Colon (tissue), 2 donors: Measurements from ENCODE around the gene PJVK.

Experiments
- FAIRE-seq: peaks from 2 replicates; lab custom pipeline; 2012; peaks lifted over from hg19 to GRCh38; lab: Jason Lieb, UNC
- donor health status: control.
- donor health status: control.

The PJVK gene

GRCh38 chr2:178482437-178482836 lies 31.3 kb downstream of the PJVK start:
- no peak for FAIRE-seq

DNA sequence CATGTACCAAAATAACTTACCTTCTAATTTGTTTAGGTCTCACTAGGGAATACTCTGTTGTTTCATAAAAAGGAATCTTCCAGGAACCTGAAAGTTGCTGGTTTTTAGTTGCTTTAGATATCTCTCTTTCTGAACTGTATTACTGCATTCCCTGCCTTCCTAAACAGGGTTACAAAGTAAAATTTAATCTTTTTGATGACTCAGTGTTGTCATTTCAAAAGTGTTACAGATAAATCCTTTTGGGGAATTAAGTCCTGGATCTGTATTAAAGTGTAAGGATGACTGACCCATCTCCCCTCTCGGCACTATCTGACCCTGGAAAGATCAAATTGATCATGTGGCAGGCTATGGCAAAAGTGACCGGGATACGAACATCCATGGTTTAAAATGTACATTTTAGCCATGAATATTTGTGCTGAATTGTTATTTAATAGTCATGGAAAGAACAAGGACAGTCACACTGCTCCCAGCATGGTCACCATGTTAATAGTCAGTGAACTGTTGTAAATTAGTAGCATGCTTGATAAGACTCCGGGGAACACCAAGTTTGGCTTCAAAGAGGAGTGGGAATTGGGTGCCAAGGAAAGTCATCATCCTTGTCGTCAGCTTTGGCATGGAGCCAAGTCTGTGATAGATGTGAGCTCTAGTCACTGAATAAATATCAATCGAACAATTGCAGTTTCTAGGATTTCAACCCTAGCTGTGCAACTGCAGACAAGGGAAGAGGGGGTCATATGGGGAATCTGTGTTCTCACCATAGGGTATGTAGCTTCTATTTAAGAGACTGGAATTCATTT lies 33.3 kb downstream of the PJVK start:
- no peak for FAIRE-seq

GRCh38 chr2:178485356-178485755 lies 34.2 kb downstream of the PJVK start:
- FAIRE-seq: no peak

GRCh38 chr2:178491612-178492011 lies 40.4 kb downstream of the PJVK start:
- FAIRE-seq: no peak

DNA sequence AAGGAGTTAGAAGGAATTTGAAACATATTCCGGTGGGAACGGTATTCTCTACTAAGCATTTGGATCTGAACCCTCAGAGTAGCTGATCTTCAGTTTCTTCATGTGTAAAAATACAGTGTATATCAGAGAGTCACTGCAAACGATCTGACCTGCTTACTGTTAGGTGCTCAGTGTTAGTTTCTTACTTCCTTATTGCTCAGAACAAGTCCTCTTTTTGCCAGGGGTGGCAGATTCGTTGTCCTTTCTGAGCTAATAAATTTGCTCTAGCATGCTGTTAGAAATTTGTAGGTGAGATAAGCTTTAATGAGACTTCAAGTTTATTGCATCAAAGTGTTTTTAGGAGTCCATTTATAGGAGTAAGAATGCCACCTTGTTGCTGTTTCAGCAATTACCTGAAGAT lies 44.9 kb downstream of the PJVK start:
- FAIRE-seq: no peak

DNA sequence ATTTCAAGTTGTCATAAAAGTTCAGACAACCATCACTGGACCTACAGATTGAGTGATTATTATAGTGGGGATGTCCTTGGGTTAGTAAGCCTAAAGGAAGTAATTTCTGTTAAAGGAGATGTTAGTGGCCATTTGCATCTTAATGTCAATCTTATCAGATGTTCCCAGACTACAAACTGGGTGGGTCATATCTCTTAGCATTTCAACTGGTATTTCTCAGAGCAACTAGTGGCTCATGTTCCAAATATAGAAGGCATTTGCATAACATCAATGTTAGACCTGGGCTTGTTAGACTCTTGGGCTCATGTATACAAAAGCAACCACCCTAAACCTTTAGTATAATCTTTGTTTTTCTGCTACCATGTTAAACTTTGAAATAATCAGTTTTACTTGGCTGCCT lies 47.0 kb downstream of the PJVK start:
- no peak for FAIRE-seq

DNA sequence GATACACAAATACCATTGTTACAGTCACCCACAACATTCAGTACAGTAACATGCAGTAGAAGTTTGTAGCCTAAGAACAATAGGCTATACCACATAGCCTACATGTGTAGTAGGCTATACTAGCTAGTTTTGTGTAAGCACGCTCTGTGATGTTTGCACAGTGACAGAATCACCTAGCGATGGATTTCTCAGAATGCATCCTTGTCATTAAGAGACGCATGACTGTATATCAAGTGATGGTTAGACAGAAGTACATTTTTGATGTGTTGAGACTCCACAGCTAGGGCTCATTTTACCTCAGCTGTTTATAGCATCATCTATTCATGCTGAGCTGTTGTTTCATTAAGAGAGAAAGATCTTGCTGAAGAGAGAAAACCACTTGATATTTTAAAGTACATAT lies 48.5 kb downstream of the PJVK start:
- no peak for FAIRE-seq

GRCh38 chr2:178502751-178503150 lies 51.6 kb downstream of the PJVK start:
- no peak for FAIRE-seq

DNA sequence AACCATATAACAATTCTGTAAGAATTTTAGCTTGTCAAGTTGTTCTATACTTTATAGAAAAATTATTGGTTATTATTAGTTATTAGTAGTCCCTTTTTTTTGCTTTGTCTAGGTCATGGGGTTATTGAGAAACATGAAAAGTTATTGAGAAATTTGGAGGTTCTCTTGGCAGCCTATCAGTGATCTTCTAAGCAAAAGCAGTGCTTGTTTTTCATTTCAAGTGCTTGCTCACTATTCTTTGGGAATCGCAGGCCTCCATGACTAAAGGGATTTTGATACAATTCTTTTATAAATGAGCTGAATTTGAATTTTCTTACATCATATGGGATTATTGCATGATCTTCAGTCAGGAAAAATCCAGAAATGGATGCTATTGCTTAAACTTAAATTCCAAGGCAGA lies 54.9 kb downstream of the PJVK start:
- FAIRE-seq: no peak

- no peak for FAIRE-seq
Measured at GRCh38 chr2:178506524-178506923, 55.3 kb downstream of the PJVK start.

GRCh38 chr2:178506949-178507348 lies 55.8 kb downstream of the PJVK start:
- FAIRE-seq: no peak

GRCh38 chr2:178508646-178509045 lies 57.5 kb downstream of the PJVK start:
- FAIRE-seq: no peak

GRCh38 chr2:178510384-178510783 lies 59.2 kb downstream of the PJVK start:
- no peak for FAIRE-seq
